Measurements from ENCODE around the gene FOXL3. TPM values are rescaled to one million over a fixed set of nuclear protein-coding genes. Genes with fewer than 3 reads are reported as not detected.

The FOXL3 gene
- polyA plus RNA-seq, 1 of the 3 experiments (the other 2 are of a cell fraction) = not detected

- H3K27ac ChIP-seq (ENCODE audit: low read depth in 2 of 2, low read length in 1 of 2) = no peak overlapping the region
- no peak overlapping the region for H3K4me2 ChIP-seq
- TF ChIP-seq TCF12 (IDR thresholded peaks at IDR 0.05) = no peak
- no peak for TF ChIP-seq GATA2 (CRISPR knock-in tag; IDR thresholded peaks at IDR 0.05)
- no peak for TF ChIP-seq JUND (IDR thresholded peaks at IDR 0.05)
- no peak for TF ChIP-seq RFX5 (IDR thresholded peaks at IDR 0.05; ENCODE audit: low read length)
- no peak for TF ChIP-seq FOXM1 (IDR thresholded peaks at IDR 0.05; ENCODE audit: low read depth)
- TF ChIP-seq RAD21 (IDR thresholded peaks at IDR 0.05; ENCODE audit: low read length) = no peak
- no peak for TF ChIP-seq ZBTB33 (IDR thresholded peaks at IDR 0.05; ENCODE audit: borderline replicate concordance, low read depth)
- TF ChIP-seq NRF1 (IDR thresholded peaks at IDR 0.05; ENCODE audit: low read depth, low read length) = no peak
- TF ChIP-seq, protein P1, sequence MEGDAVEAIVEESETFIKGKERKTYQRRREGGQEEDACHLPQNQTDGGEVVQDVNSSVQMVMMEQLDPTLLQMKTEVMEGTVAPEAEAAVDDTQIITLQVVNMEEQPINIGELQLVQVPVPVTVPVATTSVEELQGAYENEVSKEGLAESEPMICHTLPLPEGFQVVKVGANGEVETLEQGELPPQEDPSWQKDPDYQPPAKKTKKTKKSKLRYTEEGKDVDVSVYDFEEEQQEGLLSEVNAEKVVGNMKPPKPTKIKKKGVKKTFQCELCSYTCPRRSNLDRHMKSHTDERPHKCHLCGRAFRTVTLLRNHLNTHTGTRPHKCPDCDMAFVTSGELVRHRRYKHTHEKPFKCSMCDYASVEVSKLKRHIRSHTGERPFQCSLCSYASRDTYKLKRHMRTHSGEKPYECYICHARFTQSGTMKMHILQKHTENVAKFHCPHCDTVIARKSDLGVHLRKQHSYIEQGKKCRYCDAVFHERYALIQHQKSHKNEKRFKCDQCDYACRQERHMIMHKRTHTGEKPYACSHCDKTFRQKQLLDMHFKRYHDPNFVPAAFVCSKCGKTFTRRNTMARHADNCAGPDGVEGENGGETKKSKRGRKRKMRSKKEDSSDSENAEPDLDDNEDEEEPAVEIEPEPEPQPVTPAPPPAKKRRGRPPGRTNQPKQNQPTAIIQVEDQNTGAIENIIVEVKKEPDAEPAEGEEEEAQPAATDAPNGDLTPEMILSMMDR (IDR thresholded peaks at IDR 0.05) = no peak
- TF ChIP-seq USF2 (IDR thresholded peaks at IDR 0.05; ENCODE audit: borderline replicate concordance, low read depth, low read length) = no peak
- TF ChIP-seq, protein P2, sequence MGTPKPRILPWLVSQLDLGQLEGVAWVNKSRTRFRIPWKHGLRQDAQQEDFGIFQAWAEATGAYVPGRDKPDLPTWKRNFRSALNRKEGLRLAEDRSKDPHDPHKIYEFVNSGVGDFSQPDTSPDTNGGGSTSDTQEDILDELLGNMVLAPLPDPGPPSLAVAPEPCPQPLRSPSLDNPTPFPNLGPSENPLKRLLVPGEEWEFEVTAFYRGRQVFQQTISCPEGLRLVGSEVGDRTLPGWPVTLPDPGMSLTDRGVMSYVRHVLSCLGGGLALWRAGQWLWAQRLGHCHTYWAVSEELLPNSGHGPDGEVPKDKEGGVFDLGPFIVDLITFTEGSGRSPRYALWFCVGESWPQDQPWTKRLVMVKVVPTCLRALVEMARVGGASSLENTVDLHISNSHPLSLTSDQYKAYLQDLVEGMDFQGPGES (IDR thresholded peaks at IDR 0.05; ENCODE audit: low read depth, low read length) = no peak
- no peak for TF ChIP-seq EP300 (IDR thresholded peaks at IDR 0.05; ENCODE audit: borderline replicate concordance in 1 of 2, low read depth in 1 of 2, low read length in 1 of 2)
- no peak for TF ChIP-seq RCOR1 (IDR thresholded peaks at IDR 0.05; ENCODE audit: low read length)
- TF ChIP-seq EZH2phosphoT487 (IDR thresholded peaks at IDR 0.05; ENCODE audit: borderline replicate concordance, low read depth) = no peak
- TF ChIP-seq SMC3 (IDR thresholded peaks at IDR 0.05; ENCODE audit: low read depth, low read length) = no peak
- TF ChIP-seq REST (IDR thresholded peaks at IDR 0.05; ENCODE audit: low read depth, low read length) = no peak
- no peak for TF ChIP-seq TEAD4 (IDR thresholded peaks at IDR 0.05; ENCODE audit: borderline replicate concordance, insufficient read depth)
- TF ChIP-seq TAF1 (IDR thresholded peaks at IDR 0.05; ENCODE audit: borderline replicate concordance, low read depth, low read length) = no peak
- no peaks in the 10 kb centered on the region for H4K20me1 ChIP-seq (ENCODE audit: insufficient read depth)
- H2AFZ ChIP-seq (ENCODE audit: low read depth) = no peak overlapping the region
- no peaks in the 10 kb centered on the region for H3K9me3 ChIP-seq
- peaks cover 0 to 5% of the 10 kb centered on the region in 2 experiments for H3K36me3 ChIP-seq (replicated peaks in 1 of 2; ENCODE audit: control insufficient read depth in 1 of 2, insufficient read depth in 2 of 2, low read length in 1 of 2)
- DNase-seq = no peak
- H3K4me1 ChIP-seq (ENCODE audit: control insufficient read depth in 1 of 2, insufficient read depth in 2 of 2, low read depth in 1 of 2, low read length in 1 of 2) = peaks cover 0 to 10% of the 10 kb centered on the region in 2 experiments; a peak in 2 of 4 replicates
- ChIA-PET CTCF (no interaction called here), POLR2A (no interaction called here)
- 77% methylated on average over 20 of the region's 20 CpGs for WGBS (ENCODE audit: low lambda C conversion rate)
- no peaks in the 10 kb centered on the region for H3K79me2 ChIP-seq (ENCODE audit: insufficient read depth)
- H3K9ac ChIP-seq = no peak overlapping the region
- H3K4me3 ChIP-seq (ENCODE audit: low read depth in 2 of 2, low read length in 1 of 2) = no peak overlapping the region
- H3F3A ChIP-seq (replicated peaks; ENCODE audit: insufficient read depth) = no peaks in the 10 kb centered on the region
- no peaks in the 10 kb centered on the region for H3K27me3 ChIP-seq (ENCODE audit: insufficient read depth)
- no peaks in the 10 kb centered on the region for H3K9me2 ChIP-seq
Observed at GRCh38 chr7:248732-249435, 41.1 kb upstream of the FOXL3 start.
